Esophagus muscularis mucosa (tissue), 4 donors: Measurements from ENCODE around the gene SLC8A1. TPM values are rescaled to one million over a fixed set of nuclear protein-coding genes. Genes with fewer than 3 reads are reported as not detected.

ENCODE experiments used
- DNase-seq: peaks from one replicate; pipeline ENCODE4 v3.0.0-alpha.2; 2017; ENCODE audit errors: extremely low spot score
- H3K27ac ChIP-seq, 4 donors: fragments of 200-600 bp; sonication (generic); replicated peaks in 1 of 4; 1 replicate in 3 of 4; 2 replicates in 1 of 4; pipeline ENCODE4 v1.5.1; 2016 to 2019; ENCODE audit warnings: mild to moderate bottlenecking in 1 of 4
- H3K27me3 ChIP-seq, 4 donors: fragments of 200-600 bp; sonication (generic); one replicate each; pipeline versions ENCODE4 v1.5.1 to v1.6.0; 2016 to 2019
- H3K36me3 ChIP-seq, 4 donors: fragments of 200-600 bp; sonication (generic); one replicate each; pipeline ENCODE4 v1.5.1; 2016 to 2019
- H3K4me1 ChIP-seq, 4 donors: fragments of 200-600 bp; sonication (generic); one replicate each; pipeline ENCODE4 v1.5.1; 2016 to 2019
- H3K4me3 ChIP-seq, 4 donors: fragments of 200-600 bp; sonication (generic); 1 replicate in 2 of 4; 2 replicates in 2 of 4; pipeline ENCODE4 v1.5.1; 2016 to 2019; ENCODE audit warnings: mild to moderate bottlenecking in 4 of 4, moderate library complexity in 1 of 4
- H3K9me3 ChIP-seq, 4 donors: fragments of 200-600 bp; sonication (generic); 1 replicate in 3 of 4; 2 replicates in 1 of 4; pipeline ENCODE4 v1.5.1; 2016 to 2019
- CTCF ChIP-seq, 3 experiments: fragments of 200-600 bp in 2 of 3; fragments of 450-650 bp in 1 of 3; sonication (generic) in 2 of 3; IDR thresholded peaks; one replicate each; pipeline ENCODE4 v1.5.1; 2017 to 2019; ENCODE audit warnings: antibody characterized with exemption in 3 of 3, mild to moderate bottlenecking in 2 of 3, moderate library complexity in 1 of 3
- EP300 ChIP-seq: sonication (generic); formaldehyde crosslinking; IDR thresholded peaks from one replicate; pipeline ENCODE4 v1.6.1; 2017; ENCODE audit warnings: antibody characterized with exemption
- POLR2A ChIP-seq: fragments of 450-650 bp; IDR thresholded peaks from one replicate; pipeline ENCODE4 v1.6.1; 2017; ENCODE audit warnings: antibody characterized with exemption, moderate library complexity, mild to moderate bottlenecking, low read depth
- POLR2AphosphoS5 ChIP-seq, 2 donors: sonication (generic); formaldehyde crosslinking; IDR thresholded peaks; one replicate each; pipeline ENCODE4 v1.6.1; 2017; ENCODE audit warnings: antibody characterized with exemption in 2 of 2
- WGBS: methylation state at CpG from one replicate; pipeline ENCODE4 v1.1.5; 2018; 5-methylcytosine and 5-hydroxymethylcytosine counted together
- intact Hi-C: fragments of 100-400 bp; cut with DNase I; formaldehyde crosslinking; loops from one replicate; pipeline ENCODE4 v1.15.1; 2023
- total RNA-seq, 4 donors: library from RNA; depleted of rRNA; stranded (reverse); fragments of >200 nt; gene quantifications; one replicate each; pipeline versions ENCODE4 v1.1.0 to v1.2.1, GENCODE V29; 2016

The SLC8A1 gene
- total RNA-seq, 4 donors from 2014 or later, result 105 to 166 (median 157) TPM

- TF ChIP-seq POLR2AphosphoS5 (IDR thresholded peaks at IDR 0.05), result no peak
- TF ChIP-seq EP300, result no peak
- no peak for TF ChIP-seq CTCF (IDR thresholded peaks at IDR 0.05)
- no peak for TF ChIP-seq POLR2A
- DNase-seq, result no peak
- Histone ChIP-seq H3K4me1 (peaks cover 41 to 52% (median 47%) of the 10 kb centered on the region in 4 donors), H3K9me3 (no peaks in the 10 kb centered on the region), H3K4me3 (no peak overlapping the region), H3K27me3 (no peaks in the 10 kb centered on the region), H3K36me3 (no peaks in the 10 kb centered on the region), H3K27ac (peak overlapping the region in 1 of 4 donors; percentile 16)
- intact Hi-C loops, result no loop called here
- 49% methylated on average over 5 of the region's 5 CpGs for whole genome bisulfite sequencing
Measured at GRCh38 chr2:40127890-40128557, 323.9 kb downstream of the SLC8A1 start.

- H3K36me3 ChIP-seq, result no peaks in the 10 kb centered on the region
- H3K4me3 ChIP-seq, result no peak overlapping the region
- H3K9me3 ChIP-seq, result no peaks in the 10 kb centered on the region
- 64% methylated on average over 3 of the region's 3 CpGs for WGBS
- peak overlapping the region in 1 of 4 donors; percentile 16 for H3K27ac ChIP-seq
- DNase-seq, result no peak
- peaks cover 41 to 59% (median 50%) of the 10 kb centered on the region in 4 donors for H3K4me1 ChIP-seq
- TF ChIP-seq EP300, result no peak
- TF ChIP-seq CTCF (IDR thresholded peaks at IDR 0.05), result no peak
- no peak for TF ChIP-seq POLR2A
- no peak for TF ChIP-seq POLR2AphosphoS5 (IDR thresholded peaks at IDR 0.05)
- H3K27me3 ChIP-seq, result no peaks in the 10 kb centered on the region
- intact Hi-C loops, result no loop called here
Measured at GRCh38 chr2:40127146-40127545, 324.7 kb downstream of the SLC8A1 start.

GRCh38 chr2:40126006-40126405 is 325.9 kb downstream of the SLC8A1 start:
- H3K36me3 ChIP-seq, result no peaks in the 10 kb centered on the region
- intact Hi-C loops, result no loop called here
- peaks cover 41 to 59% (median 49%) of the 10 kb centered on the region in 4 donors for H3K4me1 ChIP-seq
- no peaks in the 10 kb centered on the region for H3K27me3 ChIP-seq
- no peak overlapping the region for H3K4me3 ChIP-seq
- TF ChIP-seq CTCF (IDR thresholded peaks at IDR 0.05) (no peak), EP300 (no peak), POLR2A (no peak), POLR2AphosphoS5 (IDR thresholded peaks at IDR 0.05) (no peak)
- WGBS, result 92% methylated on average over 3 of the region's 3 CpGs
- DNase-seq, result no peak
- no peak overlapping the region for H3K27ac ChIP-seq
- no peaks in the 10 kb centered on the region for H3K9me3 ChIP-seq

- no peak for DNase-seq
- Histone ChIP-seq H3K27me3 (no peaks in the 10 kb centered on the region), H3K27ac (peak overlapping the region in 2 of 4 donors; percentile 20 to 28), H3K4me1 (peaks cover 22 to 43% (median 32%) of the 10 kb centered on the region in 4 donors), H3K4me3 (peak overlapping the region in 1 of 4 donors; percentile 5), H3K36me3 (no peaks in the 10 kb centered on the region), H3K9me3 (no peaks in the 10 kb centered on the region)
- WGBS, result 74% methylated on average over 3 of the region's 3 CpGs
- TF ChIP-seq EP300 (no peak), CTCF (IDR thresholded peaks at IDR 0.05) (no peak), POLR2AphosphoS5 (IDR thresholded peaks at IDR 0.05) (no peak), POLR2A (no peak)
- intact Hi-C loops, result no loop called here
Measured at GRCh38 chr2:40123746-40124145, 328.1 kb downstream of the SLC8A1 start.
